ENCODE data around the gene PLD4. TPM values are rescaled to one million over a fixed set of nuclear protein-coding genes. Genes with fewer than 3 reads are reported as not detected.
"Not testable (repeated sequence)": the region's sequence is repeated elsewhere in the genome, so short reads cannot be mapped to it uniquely, and the experiment has no call there.

Gene PLD4
- total RNA-seq, 4 donors from 2014 or later = under 0.01 to 0.37 (median 0.16) TPM; not detected in 1

DNA sequence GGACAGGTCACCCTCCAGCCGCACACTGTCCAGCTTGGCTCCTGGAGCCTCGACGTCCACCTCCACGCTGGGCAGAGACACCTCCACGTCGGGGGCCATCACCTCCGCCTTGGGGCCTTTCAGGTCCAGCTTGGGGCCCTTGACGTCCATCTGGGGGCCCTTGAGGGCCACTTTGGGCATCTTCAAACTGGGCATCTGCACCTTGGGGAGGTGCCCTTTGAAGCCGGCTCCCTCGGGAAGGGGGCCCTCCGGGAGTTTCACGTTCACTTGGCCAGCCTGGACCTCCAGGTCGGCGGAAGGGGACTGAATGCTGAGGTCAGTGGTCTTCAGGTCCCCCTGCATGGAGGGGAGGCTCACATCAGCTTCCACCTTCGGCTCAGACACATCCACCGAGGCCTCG, 25.3 kb downstream of the PLD4 start:
- TF ChIP-seq, protein P1, sequence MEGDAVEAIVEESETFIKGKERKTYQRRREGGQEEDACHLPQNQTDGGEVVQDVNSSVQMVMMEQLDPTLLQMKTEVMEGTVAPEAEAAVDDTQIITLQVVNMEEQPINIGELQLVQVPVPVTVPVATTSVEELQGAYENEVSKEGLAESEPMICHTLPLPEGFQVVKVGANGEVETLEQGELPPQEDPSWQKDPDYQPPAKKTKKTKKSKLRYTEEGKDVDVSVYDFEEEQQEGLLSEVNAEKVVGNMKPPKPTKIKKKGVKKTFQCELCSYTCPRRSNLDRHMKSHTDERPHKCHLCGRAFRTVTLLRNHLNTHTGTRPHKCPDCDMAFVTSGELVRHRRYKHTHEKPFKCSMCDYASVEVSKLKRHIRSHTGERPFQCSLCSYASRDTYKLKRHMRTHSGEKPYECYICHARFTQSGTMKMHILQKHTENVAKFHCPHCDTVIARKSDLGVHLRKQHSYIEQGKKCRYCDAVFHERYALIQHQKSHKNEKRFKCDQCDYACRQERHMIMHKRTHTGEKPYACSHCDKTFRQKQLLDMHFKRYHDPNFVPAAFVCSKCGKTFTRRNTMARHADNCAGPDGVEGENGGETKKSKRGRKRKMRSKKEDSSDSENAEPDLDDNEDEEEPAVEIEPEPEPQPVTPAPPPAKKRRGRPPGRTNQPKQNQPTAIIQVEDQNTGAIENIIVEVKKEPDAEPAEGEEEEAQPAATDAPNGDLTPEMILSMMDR (IDR thresholded peaks at IDR 0.05) = no peak
- ATAC-seq (ENCODE audit: low FRiP score) (no peak), DNase-seq (ENCODE audit: low spot score) (no peak)

DNA sequence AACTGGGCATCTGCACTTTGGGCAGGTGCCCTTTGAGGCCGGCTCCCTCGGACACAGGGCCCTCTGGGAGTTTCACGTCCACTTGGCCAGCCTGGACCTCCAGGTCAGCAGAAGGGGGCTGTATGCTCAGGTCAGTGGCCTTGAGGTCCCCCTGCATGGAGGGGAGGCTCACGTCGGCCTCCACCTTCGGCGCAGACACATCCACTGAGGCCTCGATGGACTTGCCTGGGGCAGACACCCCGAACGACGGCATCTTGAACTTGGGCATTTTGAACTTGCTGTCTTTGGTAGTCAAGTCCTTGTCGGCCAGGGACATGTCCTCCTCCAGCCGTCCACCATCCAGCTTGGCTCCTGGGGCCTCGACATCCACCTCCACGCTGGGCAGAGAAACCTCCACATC, 26.0 kb downstream of the PLD4 start:
- not testable (repeated sequence) for ATAC-seq (ENCODE audit: low FRiP score); DNase-seq (ENCODE audit: low spot score)

DNA sequence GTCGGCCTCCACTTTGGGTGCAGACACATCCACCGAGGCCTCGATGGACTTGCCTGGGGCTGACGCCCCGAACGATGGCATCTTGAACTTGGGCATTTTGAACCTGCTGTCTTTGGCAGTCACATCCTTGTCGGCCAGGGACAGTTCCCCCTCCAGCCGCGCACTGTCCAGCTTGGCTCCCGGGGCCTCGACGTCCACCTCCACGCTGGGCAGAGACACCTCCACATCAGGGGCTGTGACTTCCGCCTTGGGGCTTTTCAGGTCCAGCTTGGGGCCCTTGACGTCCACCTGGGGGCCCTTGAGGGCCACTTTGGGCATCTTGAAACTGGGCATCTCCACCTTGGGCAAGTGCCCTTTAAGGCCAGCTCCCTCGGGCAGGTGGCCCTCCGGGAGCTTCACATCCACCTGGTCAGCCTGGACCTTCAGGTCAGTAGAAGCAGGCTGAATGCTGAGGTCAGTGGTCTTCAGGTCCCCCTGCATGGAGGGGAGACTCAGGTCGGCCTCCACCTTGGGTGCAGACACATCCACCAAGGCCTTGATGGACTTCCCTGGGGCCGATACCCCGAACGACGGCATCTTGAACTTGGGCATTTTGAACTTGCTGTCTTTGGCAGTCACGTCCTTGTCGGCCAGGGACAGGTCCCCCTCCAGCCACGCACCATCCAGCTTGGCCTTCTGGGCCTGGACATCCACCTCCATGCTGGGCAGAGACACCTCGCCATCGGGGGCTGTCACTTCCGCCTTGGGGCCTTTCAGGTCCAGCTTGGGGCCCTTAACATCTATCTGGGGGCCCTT, 27.4 kb downstream of the PLD4 start:
- not testable (repeated sequence) for DNase-seq (ENCODE audit: low spot score); ATAC-seq (ENCODE audit: low FRiP score)

DNA sequence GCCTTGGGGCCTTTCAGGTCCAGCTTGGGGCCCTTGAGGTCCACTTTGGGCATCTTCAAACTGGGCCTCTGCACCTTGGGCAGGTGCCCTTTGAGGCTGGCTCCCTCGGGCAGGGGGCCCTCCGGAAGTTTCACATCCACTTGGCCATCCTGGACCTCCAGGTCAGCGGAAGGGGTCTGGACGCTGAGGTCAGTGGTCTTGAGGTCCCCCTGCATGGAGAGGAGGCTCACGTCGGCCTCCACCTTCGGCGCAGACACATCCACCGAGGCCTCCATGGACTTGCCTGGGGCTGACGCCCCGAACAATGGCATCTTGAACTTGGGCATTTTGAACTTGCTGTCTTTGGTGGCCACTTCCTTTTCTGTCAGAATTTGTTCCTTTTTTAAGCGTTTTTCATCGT, 28.4 kb downstream of the PLD4 start:
- ATAC-seq (ENCODE audit: low FRiP score) = no peak
- no peak for DNase-seq (ENCODE audit: low spot score)
- TF ChIP-seq, protein P1 (IDR thresholded peaks at IDR 0.05) = no peak

DNA sequence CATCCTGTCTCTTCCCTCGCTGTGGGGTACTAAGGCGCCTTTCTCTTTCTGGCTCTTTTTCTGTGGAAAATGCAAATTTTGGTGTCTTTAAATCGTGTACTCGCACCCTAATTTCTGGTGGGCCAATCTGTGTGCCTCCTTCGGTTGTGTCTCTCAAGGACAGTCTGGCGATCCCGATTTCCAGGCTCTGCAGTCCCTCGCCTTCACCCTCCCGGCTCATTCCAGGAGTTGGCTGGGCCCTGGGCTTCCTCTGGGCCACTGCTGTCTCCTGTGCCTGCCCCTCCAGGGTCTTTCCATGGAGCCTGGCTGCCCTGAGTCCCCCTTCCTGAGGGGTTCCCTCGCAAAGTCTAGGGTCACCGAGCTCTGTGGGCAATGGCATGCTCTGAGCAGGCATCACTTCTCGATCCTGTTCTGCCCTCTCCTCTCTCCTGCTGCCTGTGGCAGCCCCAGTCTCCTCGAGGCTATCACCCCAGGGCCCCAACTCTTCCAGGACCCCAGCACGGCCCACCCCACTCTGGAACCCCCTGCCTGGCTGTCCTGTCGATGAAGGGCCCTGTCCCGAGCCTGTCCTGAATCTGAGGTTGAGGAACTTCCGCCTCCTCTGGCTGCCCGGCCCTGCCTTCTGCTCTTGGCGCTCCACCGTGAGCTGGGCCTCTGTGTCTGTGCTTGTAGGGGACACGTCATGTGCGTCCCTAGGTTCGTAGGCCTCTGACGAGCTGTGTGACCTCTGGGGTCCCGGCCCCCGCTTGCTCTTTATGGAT, 29.4 kb downstream of the PLD4 start:
- DNase-seq (ENCODE audit: low spot score) = no peak
- ATAC-seq (ENCODE audit: low FRiP score) = no peak
- TF ChIP-seq, protein P1 (IDR thresholded peaks at IDR 0.05) = no peak

DNA sequence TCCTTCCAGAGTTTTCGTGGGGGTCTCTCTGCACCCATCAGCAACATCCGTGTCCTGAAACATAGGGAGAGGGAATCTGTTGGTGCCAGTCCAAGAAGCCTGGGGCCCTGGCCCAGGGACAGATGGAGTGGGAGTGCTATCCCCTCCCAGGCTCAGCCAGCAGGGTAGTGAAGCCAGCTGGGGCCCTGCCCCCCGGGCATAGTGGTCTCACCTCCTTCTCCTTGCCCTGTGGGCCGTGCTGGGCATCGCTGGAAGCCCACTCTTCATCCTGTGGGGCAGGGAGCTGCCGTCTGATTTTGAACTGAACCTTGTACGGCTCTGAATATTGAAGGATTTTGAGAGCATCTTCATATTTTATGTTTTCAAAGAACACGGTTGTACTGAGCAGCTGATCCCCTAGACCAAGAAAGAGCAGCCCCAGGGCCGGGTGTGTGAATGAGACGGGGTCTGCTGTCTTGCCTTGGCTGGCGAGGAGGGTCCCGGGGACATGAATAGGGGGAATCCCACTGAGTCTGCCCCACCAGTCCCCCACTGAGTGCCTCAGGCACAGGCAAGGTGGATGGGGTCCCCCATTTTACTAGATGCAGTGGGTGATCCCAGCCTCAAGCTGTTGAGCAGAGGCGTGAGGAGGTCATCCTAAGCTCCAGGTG, 30.2 kb downstream of the PLD4 start:
- TF ChIP-seq, protein P1 (IDR thresholded peaks at IDR 0.05) = no peak
- ATAC-seq (ENCODE audit: low FRiP score) (no peak), DNase-seq (ENCODE audit: low spot score) (no peak)

DNA sequence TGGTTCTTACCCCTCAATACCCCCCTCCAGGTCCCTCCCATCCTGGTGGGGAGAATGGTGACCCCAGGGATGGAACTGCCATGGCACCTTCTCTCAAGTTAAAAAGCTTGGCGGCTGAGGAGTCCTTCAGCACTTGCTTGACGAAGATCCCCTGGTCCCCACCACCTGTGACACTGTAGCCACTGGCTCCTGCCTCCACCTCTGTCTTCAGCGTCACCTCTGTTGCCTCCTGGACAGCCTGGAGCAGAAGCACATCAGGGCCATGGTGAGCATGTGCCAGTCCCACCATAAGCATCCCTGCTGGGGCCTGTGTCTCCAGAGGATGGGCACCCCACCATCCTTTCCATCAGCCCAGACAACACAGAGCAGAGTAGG, 30.7 kb downstream of the PLD4 start:
- TF ChIP-seq, protein P1 (IDR thresholded peaks at IDR 0.05) = no peak
- ATAC-seq (ENCODE audit: low FRiP score) (no peak), DNase-seq (ENCODE audit: low spot score) (no peak)

Measured in omental fat pad (tissue), 4 donors.